ENCODE measurements around the gene SPRR2E. TPM values are rescaled to one million over a fixed set of nuclear protein-coding genes. Genes with fewer than 3 reads are reported as not detected.
"Not testable (repeated sequence)": the region's sequence is repeated elsewhere in the genome, so short reads cannot be mapped to it uniquely, and the experiment has no call there.

The SPRR2E gene
- total RNA-seq, 2 donors from 2014 or later: not detected

DNA sequence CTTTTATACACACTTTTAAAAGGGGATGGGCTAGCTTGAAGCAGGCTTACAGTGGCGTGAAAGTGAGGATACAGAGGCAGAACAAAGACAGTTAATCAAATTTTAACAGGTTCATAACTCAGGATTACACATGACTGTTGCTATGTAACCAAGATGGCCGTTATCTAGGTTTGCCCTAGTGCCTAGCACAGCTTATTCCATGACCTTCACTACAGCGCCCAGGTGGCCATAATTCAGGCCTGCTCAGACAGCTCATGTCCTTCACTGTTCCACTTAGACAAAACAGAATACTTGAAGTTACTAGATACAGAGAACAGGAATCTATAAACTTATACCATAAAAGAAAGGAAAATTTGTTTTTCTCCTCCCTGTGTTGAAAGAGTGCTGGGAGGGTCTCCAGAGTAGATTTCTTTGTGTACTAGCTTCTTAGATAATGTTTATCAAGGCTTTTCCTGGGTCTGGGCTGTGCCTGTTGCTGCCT, 25.2 kb upstream of the SPRR2E start:
- Histone ChIP-seq H3K27me3 (no peaks in the 10 kb centered on the region), H3K36me3 (replicated peaks in 1 of 2; ENCODE audit: insufficient read depth in 1 of 2, low read depth in 2 of 2) (no peaks in the 10 kb centered on the region), H3K9me3 (no peaks in the 10 kb centered on the region), H3K27ac (peak overlapping the region; percentile 20 to 95 (median 77)), H3K4me3 (no peak overlapping the region), H3K4me1 (peaks cover 65% of the 10 kb centered on the region)
- intact Hi-C loops (cut with DNase I): no loop called here
- TF ChIP-seq POLR2A (IDR thresholded peaks at IDR 0.05): peak in 1 of 3 donors; percentile 30
- TF ChIP-seq, protein P1, sequence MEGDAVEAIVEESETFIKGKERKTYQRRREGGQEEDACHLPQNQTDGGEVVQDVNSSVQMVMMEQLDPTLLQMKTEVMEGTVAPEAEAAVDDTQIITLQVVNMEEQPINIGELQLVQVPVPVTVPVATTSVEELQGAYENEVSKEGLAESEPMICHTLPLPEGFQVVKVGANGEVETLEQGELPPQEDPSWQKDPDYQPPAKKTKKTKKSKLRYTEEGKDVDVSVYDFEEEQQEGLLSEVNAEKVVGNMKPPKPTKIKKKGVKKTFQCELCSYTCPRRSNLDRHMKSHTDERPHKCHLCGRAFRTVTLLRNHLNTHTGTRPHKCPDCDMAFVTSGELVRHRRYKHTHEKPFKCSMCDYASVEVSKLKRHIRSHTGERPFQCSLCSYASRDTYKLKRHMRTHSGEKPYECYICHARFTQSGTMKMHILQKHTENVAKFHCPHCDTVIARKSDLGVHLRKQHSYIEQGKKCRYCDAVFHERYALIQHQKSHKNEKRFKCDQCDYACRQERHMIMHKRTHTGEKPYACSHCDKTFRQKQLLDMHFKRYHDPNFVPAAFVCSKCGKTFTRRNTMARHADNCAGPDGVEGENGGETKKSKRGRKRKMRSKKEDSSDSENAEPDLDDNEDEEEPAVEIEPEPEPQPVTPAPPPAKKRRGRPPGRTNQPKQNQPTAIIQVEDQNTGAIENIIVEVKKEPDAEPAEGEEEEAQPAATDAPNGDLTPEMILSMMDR (IDR thresholded peaks at IDR 0.05): no peak
- peak; percentile 70 for ATAC-seq
- DNase-seq: peak; percentile 65 to 78 (median 71)
- 6 to 9% methylated on average over 3 of the region's 3 CpGs for WGBS, 2 donors

DNA sequence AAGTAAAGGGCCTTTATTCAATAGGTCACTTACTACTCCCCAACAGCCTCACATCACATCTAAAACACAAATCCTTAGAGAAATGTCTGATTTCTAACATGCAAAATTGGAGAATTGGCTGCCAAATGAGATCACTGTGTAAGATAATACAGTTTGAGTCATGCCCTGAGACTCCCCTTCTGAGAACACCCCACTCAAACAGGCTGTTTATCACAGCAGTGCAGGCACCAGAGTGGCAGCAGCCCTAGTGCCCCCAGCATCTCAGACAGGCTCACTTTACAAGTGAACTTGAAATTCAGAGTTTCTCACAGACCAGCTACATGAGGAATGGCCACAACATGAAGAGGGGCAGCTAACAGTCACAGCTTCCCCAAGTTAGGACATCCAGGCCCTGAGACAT, 20.9 kb upstream of the SPRR2E start:
- H3K4me1 ChIP-seq: peaks cover 35% of the 10 kb centered on the region
- H3K9me3 ChIP-seq; H3K27ac ChIP-seq; H3K4me3 ChIP-seq; DNase-seq; ATAC-seq; H3K27me3 ChIP-seq; intact Hi-C loops (cut with DNase I); H3K36me3 ChIP-seq (replicated peaks in 1 of 2; ENCODE audit: insufficient read depth in 1 of 2, low read depth in 2 of 2): not testable (repeated sequence)

DNA sequence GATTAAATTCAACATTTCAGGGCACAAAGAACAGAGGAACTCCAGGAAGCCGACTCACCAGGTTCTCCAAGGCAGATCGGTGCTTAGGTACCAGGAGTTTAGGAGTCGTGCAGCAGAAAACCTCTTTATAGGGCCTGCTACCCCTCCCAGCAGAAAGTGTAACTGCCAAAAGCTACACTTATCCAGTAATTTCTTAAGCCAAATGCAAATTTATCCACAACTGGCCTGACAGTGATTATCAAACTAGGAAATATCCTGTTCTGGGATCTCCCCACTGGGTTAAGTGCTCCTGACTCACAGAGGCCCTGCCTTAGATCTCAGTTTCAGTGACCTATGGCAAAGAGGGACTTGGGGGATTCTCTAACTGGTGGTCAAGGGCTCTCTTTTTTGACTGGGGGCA, 19.1 kb upstream of the SPRR2E start, which contains the start of gene SPRR2F:
SPRR2F (minus strand) TSS at position 101 of the 400 bp plus-strand sequence. CDS start 783 bp downstream, outside the sequence.
- intact Hi-C loops (cut with DNase I): no loop called here
- ATAC-seq: no peak

DNA sequence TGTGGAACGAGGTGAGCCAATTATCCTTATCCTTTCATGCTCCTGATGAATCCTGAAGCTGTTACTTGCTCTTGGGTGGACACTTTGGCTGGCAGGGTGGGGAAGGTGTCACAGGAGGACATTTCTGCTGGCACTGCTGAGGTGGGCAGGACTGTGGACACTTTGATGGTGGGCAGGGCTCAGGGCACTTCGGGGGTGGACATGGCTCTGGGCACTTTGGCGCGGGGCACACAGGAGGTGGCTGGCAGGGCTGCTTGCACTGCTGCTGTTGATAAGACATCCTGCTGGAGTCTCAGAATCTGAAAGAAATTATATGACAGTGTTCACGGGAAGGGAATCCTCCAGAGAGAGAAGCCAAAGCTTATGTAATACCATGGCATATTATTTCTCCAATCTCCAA, 18.1 kb upstream of the SPRR2E start:
- WGBS, 2 donors: 47 to 59% methylated on average over 5 of the region's 5 CpGs
- H3K4me1 ChIP-seq; ATAC-seq; intact Hi-C loops (cut with DNase I); DNase-seq; H3K27me3 ChIP-seq; H3K9me3 ChIP-seq; H3K36me3 ChIP-seq (replicated peaks in 1 of 2; ENCODE audit: insufficient read depth in 1 of 2, low read depth in 2 of 2); H3K4me3 ChIP-seq; H3K27ac ChIP-seq: not testable (repeated sequence)

More for the DNA sequence above, 19.1 kb upstream of the SPRR2E start, which contains the start of gene SPRR2F:
- no peak for DNase-seq
- TF ChIP-seq, protein P1 (IDR thresholded peaks at IDR 0.05): no peak
- no peak for TF ChIP-seq POLR2A (IDR thresholded peaks at IDR 0.05)
- Histone ChIP-seq H3K4me3 (no peak within 1 kb of the TSS), H3K27ac (no peak within 1 kb of the TSS), H3K27me3 (no peaks in the 10 kb centered on the region), H3K4me1 (peaks cover 19% of the 10 kb centered on the region), H3K36me3 (replicated peaks in 1 of 2; ENCODE audit: insufficient read depth in 1 of 2, low read depth in 2 of 2) (no peaks in the 10 kb centered on the region), H3K9me3 (no peaks in the 10 kb centered on the region)
- WGBS, 2 donors: 85 to 88% methylated on average over 3 of the region's 3 CpGs

DNA sequence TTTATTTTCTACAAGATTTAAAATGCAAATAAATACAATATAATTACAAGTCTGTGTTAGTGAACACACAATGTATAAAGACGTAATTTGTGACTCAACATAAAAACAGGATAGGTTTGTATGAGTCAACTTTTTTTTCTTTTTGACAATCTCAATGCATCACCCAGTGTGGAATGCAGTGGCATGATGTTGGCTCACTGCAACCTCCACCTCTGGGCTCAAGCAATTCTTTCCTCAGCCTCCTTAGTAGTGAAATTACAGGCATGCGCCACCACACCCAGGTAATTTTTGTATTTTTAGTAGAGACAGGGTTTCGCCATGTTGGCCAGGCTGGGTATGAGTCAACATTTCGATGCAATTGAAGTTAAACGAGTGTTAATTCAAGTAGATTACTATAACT, 5.9 kb upstream of the SPRR2E start:
- DNase-seq: no peak
- no peak for TF ChIP-seq POLR2A (IDR thresholded peaks at IDR 0.05)
- TF ChIP-seq, protein P1 (IDR thresholded peaks at IDR 0.05): no peak
- Histone ChIP-seq H3K4me1 (no peaks in the 10 kb centered on the region), H3K27ac (no peak overlapping the region), H3K27me3 (no peaks in the 10 kb centered on the region), H3K9me3 (no peaks in the 10 kb centered on the region), H3K4me3 (no peak overlapping the region), H3K36me3 (replicated peaks in 1 of 2; ENCODE audit: insufficient read depth in 1 of 2, low read depth in 2 of 2) (no peaks in the 10 kb centered on the region)
- no peak for ATAC-seq
- intact Hi-C loops (cut with DNase I): no loop called here
- WGBS, 2 donors: 94 to 95% methylated on average over 5 of the region's 5 CpGs

DNA sequence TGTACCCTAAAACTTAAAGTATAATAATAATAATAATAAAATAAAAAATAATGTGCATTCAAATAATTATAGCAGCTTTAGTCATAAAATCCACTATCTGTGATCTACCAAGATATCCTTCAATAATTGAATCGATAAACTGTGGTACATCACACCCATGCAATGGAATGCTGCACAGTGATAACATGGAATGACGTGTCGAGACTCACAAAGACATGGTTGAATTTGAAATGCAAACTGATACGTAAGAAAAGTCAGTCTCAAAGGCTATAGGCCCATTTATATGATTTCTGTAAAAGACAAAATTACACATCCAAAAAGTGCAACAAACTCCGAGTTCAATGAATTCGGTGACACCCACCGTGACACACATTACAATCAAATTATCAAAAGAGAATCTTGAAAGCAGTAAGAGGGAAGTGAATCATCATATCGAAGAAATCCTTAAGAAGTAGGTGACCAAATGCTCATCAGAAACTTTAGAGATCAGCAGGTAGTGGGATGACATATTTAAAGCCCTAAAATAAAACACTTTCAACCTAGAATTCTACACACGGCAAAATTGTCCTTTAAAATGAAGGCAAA, 5.2 kb upstream of the SPRR2E start:
- no peaks in the 10 kb centered on the region for H3K9me3 ChIP-seq
- 82 to 89% methylated on average over 9 of the region's 9 CpGs for WGBS, 2 donors
- ATAC-seq: no peak
- no peak overlapping the region for H3K4me3 ChIP-seq
- no peaks in the 10 kb centered on the region for H3K27me3 ChIP-seq
- H3K27ac ChIP-seq: no peak overlapping the region
- DNase-seq: no peak
- H3K4me1 ChIP-seq: no peaks in the 10 kb centered on the region
- TF ChIP-seq POLR2A (IDR thresholded peaks at IDR 0.05): no peak
- TF ChIP-seq, protein P1 (IDR thresholded peaks at IDR 0.05): no peak
- intact Hi-C loops (cut with DNase I): no loop called here
- no peaks in the 10 kb centered on the region for H3K36me3 ChIP-seq (replicated peaks in 1 of 2; ENCODE audit: insufficient read depth in 1 of 2, low read depth in 2 of 2)

Data from body of pancreas (tissue), 4 donors.